NCI-H128 (cell line): ENCODE results near the gene SOCS4.
"Not testable (repeated sequence)": the region's sequence is repeated elsewhere in the genome, so short reads cannot be mapped to it uniquely, and the experiment has no call there.

Source experiments
- DNase-seq: peaks from one replicate; lab custom pipeline; 2025; ENCODE audit not compliant: unreplicated experiment; lab: John Stamatoyannopoulos, UW

The SOCS4 gene

DNA sequence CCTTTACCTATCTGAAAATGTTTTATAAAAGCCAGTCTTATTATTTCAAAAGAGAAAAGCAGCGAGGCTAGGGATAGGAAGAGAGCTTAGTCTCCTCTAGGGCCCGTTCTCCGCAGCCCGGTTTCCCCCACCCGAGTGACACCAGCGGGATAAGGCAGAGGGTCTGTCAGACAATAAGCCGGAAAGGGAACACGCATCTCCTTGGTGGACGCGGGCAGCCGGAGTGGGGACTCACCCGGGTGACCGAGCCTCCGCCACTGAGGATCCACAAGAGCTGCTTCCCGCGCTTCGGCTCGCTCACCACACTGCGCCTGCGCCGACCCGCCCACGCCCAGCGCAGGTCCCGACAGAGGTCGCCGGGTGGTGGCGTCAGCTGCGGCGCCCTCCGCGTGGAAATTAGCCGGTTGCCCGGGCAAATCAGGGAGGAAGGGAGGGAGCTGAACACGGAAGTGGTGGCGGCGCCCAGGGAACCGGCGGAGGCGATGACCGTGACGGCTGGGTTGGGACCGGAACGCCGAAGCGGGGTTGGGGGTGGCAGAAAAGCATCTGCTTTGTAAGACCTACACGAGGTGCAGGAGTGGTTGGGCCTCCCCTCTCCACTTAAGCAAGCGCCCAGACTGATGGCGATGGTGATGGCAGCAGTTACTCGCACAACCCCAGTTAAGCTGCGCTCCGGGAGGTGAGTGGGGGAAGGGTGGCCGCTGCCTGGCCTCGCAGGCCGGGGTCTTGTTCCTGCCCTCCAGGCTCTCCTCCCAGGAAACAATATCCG is at the start of gene SOCS4, which contains the start of gene WDHD1:
SOCS4 (plus strand) TSS at position 444 of the 769 bp plus-strand sequence. CDS start 15,806 bp downstream, outside the sequence.
WDHD1 (minus strand) TSS at position 307 of the 769 bp plus-strand sequence. CDS start 312 bp downstream, outside the sequence.
- peak; percentile 87 for DNase-seq

DNA sequence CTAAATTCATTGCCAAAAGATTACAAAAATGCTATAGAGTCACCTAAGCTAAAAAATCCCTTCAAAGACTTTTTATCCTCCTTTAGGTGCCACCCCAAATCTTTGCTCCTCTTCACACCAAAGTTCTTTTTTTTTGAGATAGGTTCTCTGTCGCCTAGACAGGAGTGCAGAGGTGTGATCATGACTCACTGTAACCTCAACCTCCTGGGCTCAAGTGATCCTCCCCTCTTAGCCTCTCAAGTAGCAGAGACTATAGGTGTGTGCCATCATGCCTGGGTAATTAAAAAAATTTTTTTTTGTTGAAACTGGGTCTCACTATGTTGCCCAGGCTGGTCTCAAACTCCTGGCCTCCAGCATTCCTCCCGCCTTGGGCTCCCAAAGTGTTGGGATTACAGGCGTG is 48.0 kb upstream of the SOCS4 start:
- DNase-seq = no peak

GRCh38 chr14:54981698-54982097 is 45.3 kb upstream of the SOCS4 start:
- DNase-seq = no peak

GRCh38 chr14:54985156-54985555 is 41.9 kb upstream of the SOCS4 start:
- DNase-seq = no peak

DNA sequence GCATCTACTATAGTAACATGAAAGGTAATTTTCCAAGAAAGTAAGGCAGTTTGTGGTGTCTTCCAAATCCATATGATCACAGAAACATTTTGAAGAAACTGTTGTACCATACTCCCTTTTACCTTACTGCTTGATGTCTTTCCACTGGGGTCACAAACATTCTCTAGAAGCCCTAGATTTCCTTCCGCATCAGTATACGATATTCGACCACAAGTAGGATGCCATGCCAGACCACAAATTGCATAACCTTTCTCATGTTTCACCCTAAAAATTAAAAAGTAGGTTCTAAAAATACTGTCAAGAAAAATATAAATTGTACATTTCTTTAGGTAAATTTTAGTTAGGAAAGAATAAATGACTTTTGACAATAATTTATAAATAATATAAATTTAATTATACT is 26.7 kb upstream of the SOCS4 start:
- no peak for DNase-seq

DNA sequence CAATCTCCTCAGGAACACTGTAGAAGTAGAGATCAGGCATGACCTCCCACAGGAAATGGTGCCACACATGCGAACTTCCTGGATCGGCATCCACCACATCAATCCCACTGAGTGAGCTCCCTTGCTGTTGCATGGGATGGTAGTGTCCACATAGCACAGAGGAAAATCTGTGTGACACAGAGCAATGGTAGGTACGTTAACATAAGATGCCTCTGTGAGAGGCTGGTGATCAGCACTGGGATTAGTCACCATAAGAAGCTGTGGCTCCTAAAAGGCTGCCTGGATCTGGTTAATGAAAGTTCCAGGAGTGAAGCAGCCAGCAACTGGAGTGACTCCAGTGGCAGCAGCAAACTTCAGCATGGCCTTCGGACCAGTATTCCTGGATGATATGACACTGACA is 22.0 kb upstream of the SOCS4 start:
- DNase-seq = no peak

GRCh38 chr14:55015006-55015405 is 12.0 kb upstream of the SOCS4 start:
- no peak for DNase-seq

DNA sequence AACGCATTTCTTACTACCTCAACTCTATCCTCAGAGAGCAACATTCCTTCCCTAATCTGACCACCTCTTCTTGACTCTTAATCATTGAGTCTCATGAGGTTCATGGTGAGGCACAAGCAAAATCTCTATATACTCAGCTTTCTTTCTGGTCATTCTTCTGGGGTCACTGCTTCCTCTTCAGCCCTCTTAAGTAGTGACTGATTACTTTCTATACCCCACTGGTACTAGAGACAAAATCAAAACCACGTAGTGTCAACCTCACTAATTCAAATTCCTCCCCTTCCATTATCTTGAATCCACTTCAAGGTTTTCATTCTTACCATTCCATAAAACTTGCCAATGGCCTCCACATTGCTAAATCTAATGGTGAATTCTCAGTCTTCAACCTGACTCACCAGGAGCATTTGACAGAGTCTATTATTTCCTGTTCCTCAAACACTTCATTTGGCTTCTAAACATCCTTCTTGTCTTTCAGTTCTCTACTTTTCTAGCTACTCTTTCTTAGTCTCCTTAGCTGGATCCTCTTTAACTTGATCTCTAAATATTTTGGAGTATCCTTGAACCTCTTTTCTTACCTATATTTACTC is 7.0 kb upstream of the SOCS4 start:
- no peak for DNase-seq

DNA sequence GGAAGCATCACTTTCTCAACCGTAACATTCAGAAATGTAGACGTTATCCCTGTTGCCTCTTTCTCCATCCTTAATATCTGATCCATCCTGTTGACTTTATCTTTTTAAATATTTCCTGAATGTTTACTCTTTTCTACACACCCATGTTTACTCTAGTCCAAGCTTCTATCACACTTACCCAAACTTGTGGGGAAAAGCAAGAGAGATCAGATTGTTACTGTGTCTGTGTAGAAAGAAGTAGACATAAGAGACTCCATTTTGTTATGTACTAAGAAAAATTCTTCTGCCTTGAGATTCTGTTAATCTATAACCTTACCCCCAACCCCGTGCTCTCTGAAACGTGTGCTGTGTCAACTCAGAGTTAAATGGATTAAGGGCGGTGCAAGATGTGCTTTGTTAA is 2.7 kb upstream of the SOCS4 start:
- not testable (repeated sequence) for DNase-seq

DNA sequence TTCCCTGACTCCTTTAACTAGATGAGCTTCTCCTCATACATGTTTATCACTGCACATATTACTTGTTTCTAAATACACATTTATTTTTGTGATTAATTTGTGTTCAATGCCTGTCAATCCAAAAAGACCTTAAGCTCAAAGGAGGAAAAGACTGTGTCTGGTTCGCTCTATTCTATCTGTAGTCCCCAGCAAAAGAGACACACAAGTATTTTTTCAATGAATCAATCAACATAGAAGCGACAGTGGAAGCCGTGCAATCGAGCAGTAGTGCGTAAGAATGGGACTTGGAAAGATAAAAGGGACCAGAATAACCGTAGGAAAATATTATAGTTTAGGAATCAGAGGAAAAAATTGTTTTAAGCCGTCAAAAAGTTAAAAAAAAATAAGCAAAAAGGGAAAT is 1.1 kb upstream of the SOCS4 start:
- no peak for DNase-seq

GRCh38 chr14:55026441-55026792 is 619 bp upstream of the SOCS4 start:
- no peak for DNase-seq

DNA sequence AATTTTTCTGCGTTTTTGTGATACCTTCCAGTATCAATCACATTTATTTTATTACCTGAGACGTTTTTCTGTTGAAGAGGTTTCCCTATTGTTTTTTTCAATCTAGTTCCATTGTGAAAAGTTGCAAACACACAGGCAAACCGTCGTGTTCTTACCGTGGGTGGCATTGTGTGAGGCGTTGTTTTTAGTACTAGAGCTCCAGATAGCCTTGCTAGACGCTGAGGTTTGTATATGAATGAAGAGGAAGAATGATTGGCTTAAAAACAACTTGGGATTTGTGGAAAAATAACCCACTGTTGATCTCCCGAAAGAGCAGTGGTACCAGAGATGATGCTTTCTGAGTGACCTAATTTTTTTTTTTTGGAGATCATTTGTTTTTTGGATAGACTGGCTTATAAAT is 1.0 kb downstream of the SOCS4 start:
- DNase-seq = no peak

DNA sequence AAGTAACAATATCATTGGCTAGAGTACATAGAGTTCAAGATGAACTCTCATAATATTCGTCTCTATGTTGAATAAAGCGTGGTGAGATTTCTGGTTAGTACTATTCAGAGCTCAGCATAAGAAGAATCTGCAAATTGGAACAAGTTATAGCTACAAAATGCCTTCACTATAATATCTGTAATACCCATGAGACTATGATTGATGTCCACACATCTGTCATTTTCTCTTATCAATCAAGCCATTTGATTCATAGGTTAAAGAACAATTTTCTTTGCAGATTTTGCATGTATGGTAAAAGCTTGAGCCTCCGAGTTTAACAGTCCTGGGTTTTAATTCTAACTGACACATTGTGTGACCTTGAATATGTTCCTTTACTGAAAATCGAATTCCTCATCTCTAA is 1.4 kb downstream of the SOCS4 start:
- DNase-seq = no peak

DNA sequence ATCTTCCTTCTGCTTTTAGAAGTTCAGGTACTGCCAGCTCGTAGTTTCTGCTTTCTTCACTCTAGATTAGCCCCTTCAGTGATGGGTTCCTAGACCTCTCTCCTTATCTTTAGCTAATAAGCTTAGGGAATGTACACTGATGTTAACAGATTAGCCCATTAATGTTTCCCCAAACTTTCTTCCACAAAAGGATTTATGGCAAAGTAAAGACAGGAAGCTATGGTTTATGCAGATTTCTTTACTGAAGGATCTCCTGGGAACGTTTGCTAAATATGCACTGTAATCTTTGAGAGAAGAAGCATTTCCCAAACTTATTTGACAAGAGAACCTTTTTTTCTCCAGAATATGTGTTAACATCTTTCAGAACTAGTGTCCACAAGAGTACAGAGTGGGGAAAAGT is 4.2 kb downstream of the SOCS4 start:
- DNase-seq = no peak

DNA sequence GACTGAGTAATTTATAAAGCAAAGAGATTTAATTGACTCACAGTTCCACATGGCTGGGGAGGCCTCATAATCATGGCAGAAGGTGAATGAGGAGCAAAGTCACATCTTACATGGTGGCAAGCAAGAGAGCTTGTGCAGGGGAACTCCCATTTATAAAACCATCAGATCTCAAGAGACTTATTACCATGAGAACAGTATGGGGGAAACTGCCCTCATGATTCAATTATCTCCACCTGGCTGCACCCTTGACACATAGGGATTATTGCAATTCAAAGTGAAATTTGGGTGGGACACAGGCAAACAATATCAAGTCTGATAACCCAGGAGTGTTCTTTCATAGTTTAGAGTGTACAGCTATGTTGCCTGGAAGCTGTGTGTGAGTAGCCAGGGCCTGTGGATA is 11.0 kb downstream of the SOCS4 start:
- not testable (repeated sequence) for DNase-seq

- DNase-seq = no peak
Observed at GRCh38 chr14:55038708-55039107, 11.7 kb downstream of the SOCS4 start.

GRCh38 chr14:55043528-55043927 is 16.5 kb downstream of the SOCS4 start:
- no peak for DNase-seq

DNA sequence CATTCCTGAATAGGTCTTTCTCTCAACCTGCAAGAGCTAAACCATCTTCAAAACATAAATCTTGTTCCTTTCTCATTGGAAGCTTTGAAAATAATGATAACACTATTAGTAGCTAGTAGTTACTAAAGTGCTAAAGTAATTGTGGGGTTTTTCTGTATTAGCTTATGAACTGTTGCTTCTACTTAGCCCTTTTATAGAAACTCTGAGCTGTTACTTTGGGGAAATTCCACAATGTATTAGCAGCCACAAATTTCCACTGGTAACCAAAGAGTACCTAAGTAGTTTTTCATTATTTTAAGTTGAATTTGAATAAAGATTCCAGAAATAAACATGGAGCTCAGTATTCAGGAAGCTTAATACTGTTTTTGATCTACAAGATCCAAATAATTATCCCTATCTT is 18.1 kb downstream of the SOCS4 start:
- DNase-seq = no peak

DNA sequence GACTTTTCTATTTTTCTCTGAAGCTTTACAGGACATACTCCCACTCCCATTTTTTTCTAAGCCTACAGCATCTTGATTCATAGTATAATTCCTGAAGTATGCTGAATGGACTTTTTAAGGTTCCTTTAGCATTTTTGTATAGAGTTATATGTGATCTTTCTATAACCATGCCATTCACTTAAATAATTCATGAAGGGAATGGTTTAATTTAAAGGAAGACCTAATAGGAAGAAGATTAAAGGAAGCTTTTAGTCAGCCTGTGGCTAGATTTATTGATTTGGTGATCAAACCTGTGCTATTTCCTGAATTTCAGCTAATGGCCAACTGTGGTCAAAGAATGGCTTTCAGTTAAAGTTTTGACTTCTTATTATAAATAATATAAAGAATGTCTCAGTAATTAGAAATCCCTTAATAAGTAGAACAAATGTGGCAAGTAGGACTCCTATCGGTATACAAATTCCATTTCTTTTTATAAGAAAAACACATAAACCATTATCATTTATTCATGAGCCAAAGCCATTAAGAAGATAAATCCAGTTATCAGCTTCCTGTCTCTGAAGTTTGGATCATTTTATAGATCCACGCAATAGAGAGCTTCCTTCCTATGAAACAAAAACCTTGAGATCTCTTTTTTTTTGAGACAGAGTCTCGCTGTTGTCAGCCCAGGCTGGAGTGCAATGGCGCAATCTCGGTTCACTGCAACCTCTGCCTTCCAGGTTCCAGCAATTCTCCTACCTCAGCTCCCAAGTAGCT is 20.4 kb downstream of the SOCS4 start:
- DNase-seq = no peak

- DNase-seq = no peak
Observed at GRCh38 chr14:55048900-55049436, 21.9 kb downstream of the SOCS4 start.

GRCh38 chr14:55051165-55051422 is 24.1 kb downstream of the SOCS4 start:
- no peak for DNase-seq
